Psoas muscle (tissue), 8 donors: ENCODE measurements around the gene PDE8B. TPM values are rescaled to one million over a fixed set of nuclear protein-coding genes. Genes with fewer than 3 reads are reported as not detected.

Source experiments
- ATAC-seq, 4 donors: fragments of 200-7000 bp; cut with Tn5 transposase; one replicate each; pipeline ENCODE4 v1.9.1; 2020; ENCODE audit warnings: moderate library complexity in 3 of 4, mild to moderate bottlenecking in 2 of 4
- DNase-seq, 2 donors: peaks; one replicate each; pipeline ENCODE4 v3.0.0-alpha.2; 2020
- H3K27ac ChIP-seq: fragments of 200-600 bp; one replicate; pipeline ENCODE4 v1.8.0; 2022
- H3K27me3 ChIP-seq, 3 donors: fragments of 200-600 bp in 1 of 3; one replicate each; pipeline versions ENCODE4 v1.6.1 to v1.8.0; 2013 to 2022; ENCODE audit warnings: low read length in 2 of 3, mild to moderate bottlenecking in 2 of 3, moderate library complexity in 1 of 3; ENCODE audit not compliant: insufficient read depth in 3 of 3
- H3K36me3 ChIP-seq, 2 donors: fragments of 200-600 bp in 1 of 2; one replicate each; pipeline versions ENCODE4 v1.6.1 to v1.8.0; 2013 to 2022; ENCODE audit warnings: low read depth in 1 of 2, mild to moderate bottlenecking in 1 of 2, moderate library complexity in 1 of 2; ENCODE audit not compliant: insufficient read depth in 1 of 2
- H3K4me1 ChIP-seq: fragments of 200-600 bp; one replicate; pipeline ENCODE4 v1.8.0; 2022
- H3K4me3 ChIP-seq: fragments of 200-600 bp; one replicate; pipeline ENCODE4 v1.8.0; 2022; ENCODE audit warnings: mild to moderate bottlenecking
- H3K9me3 ChIP-seq: fragments of 200-600 bp; one replicate; pipeline ENCODE4 v1.8.0; 2022
- CTCF ChIP-seq: fragments of 200-600 bp; IDR thresholded peaks from one replicate; pipeline ENCODE4 v1.8.0; 2022; ENCODE audit warnings: antibody characterized with exemption
- WGBS, 3 donors: extraction: QIAGEN DNeasy Blood & Tissue Kit; methylation state at CpG; one replicate each; pipeline versions ENCODE4 v1.1.6 to v1.1.7; 2013; 5-methylcytosine and 5-hydroxymethylcytosine counted together
- intact Hi-C, 2 donors: fragments of 100-400 bp; cut with DNase I; formaldehyde crosslinking; loops; one replicate each; pipeline versions ENCODE4 v1.11.0 to v1.14.2; 2022
- polyA plus RNA-seq, 3 donors: library from polyadenylated mRNA; stranded (reverse); fragments of 200-250 nt; gene quantifications; one replicate each; pipeline ENCODE4 v1.2.3, GENCODE V29; 2013
- total RNA-seq, 4 donors: library from RNA; stranded (reverse); fragmentation: NEBNext Ultra II Directional in 2 of 4; extraction: Animal tissue kit (Norgen Biotek cat#: 25700) in 2 of 4; gene quantifications; one replicate each; pipeline versions ENCODE4 v1.2.1 to v1.2.4, GENCODE V29; 2021 to 2023
- donor health status: healthy with polysubstance abuse.
- donor health status: DM: no; HTN: no; CAD: no; lungs with moderate emphysema.
- donor health status: Bipolar disorder and iron deficiency.
- donor health status: healthy.
- donor health status: DM: yes; HTN: yes; CAD: no.
- donor health status: DM: no; HTN: no; CAD: no.
- donor health status: DM: no; HTN: no; CAD: no.
- donor health status: DM: yes; HTN: yes; CAD: no.

The PDE8B gene
- total and polyA plus RNA-seq, 7 donors, result 0.12 to 2.9 (median 0.46) TPM

DNA sequence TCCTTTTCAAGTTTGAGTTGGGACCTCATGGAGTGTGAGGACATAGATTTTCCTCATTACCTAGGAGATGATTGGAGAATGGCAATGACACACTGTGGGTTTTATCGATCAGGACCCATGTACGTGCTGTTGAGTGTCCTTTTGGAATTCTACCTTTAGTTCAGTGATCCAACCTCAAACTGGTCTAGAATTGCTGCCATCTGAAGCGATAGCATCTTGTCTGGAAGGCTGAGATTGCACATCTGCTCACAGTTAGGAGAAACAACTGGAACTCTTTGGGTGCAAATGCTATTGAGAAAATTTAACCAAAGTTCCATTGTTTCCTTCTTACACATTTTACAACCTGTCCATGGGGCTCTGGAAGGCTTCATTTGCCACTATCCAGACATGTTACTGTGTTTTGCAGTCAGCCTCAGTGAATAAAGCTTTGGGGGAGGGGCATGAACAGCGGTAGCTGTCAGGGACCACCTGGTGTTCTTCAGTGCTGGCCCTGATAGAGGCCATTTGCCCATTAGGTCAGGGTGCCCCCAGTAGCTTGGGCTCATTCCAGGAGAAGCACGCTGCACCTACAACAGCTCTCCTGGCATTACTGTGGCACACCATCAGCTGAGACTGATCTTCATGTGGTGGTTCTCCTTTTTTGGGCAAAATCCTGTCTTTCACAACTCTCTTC is 123.1 kb downstream of the PDE8B start:
- intact Hi-C loops, result no loop called here
- H3K4me3 ChIP-seq, result no peak overlapping the region
- no peak for DNase-seq
- no peaks in the 10 kb centered on the region for H3K9me3 ChIP-seq
- H3K27me3 ChIP-seq, result no peaks in the 10 kb centered on the region
- TF ChIP-seq CTCF, result no peak
- H3K36me3 ChIP-seq, result no peaks in the 10 kb centered on the region
- WGBS, 3 donors, result 74 to 76% (median 76%) methylated on average over 5 of the region's 5 CpGs
- H3K4me1 ChIP-seq, result no peaks in the 10 kb centered on the region
- H3K27ac ChIP-seq, result no peak overlapping the region
- ATAC-seq, result no peak

DNA sequence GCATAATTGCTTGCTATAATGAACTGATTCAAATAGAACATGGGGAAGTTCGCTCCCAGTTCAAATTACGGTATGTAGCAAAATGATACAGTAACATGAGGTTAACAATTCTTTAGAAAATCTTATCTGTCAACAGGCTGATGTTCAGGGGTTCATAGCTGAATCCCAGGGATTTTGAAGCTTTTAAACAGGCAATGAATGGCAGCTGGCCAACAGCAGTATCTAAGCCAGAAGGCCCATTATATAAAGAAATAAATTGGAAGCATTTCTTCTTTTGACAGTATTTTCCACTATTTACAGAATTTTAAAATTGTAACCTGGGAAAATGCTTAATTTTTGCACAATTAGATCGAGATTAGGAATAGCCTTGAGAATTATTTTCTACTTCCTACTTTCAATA is 126.8 kb downstream of the PDE8B start:
- H3K36me3 ChIP-seq, result no peaks in the 10 kb centered on the region
- no peak for TF ChIP-seq CTCF
- H3K27me3 ChIP-seq, result no peaks in the 10 kb centered on the region
- DNase-seq (no peak), ATAC-seq (no peak)
- H3K9me3 ChIP-seq, result no peaks in the 10 kb centered on the region
- H3K27ac ChIP-seq, result no peak overlapping the region
- no peak overlapping the region for H3K4me3 ChIP-seq
- 67 to 72% (median 71%) methylated on average over 3 of the region's 3 CpGs for WGBS, 3 donors
- H3K4me1 ChIP-seq, result no peaks in the 10 kb centered on the region
- intact Hi-C loops, result no loop called here

DNA sequence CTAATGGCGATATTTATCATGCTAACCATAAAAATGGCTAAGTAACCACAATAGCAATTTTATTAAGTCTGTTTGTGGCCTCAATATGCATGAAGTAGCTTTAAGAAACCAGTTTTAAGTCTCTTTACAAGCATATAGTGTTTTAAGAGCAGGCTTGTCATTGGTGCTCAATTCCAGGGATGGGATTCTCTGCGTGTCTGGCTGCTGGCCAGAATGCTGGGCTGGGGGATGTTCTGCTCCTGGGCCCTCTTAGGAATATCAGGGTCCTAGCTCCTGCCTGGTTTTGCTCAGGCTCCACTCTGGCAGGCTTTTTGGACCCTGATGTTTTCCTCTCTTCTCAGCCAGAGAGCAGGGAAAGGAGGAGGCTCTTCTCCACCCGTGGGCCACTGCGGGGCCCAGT is 127.2 kb downstream of the PDE8B start:
- ATAC-seq (no peak), DNase-seq (no peak)
- H3K27ac ChIP-seq, result no peak overlapping the region
- no peak overlapping the region for H3K4me3 ChIP-seq
- H3K36me3 ChIP-seq, result no peaks in the 10 kb centered on the region
- 28 to 31% (median 29%) methylated on average over 4 of the region's 4 CpGs for WGBS, 3 donors
- no peaks in the 10 kb centered on the region for H3K9me3 ChIP-seq
- no peaks in the 10 kb centered on the region for H3K27me3 ChIP-seq
- no peak for TF ChIP-seq CTCF
- intact Hi-C loops, result no loop called here
- H3K4me1 ChIP-seq, result no peaks in the 10 kb centered on the region

- intact Hi-C loops, result no loop called here
- no peak for ATAC-seq
- 91 to 99% (median 91%) methylated on average over 4 of the region's 4 CpGs for WGBS, 3 donors
Observed at GRCh38 chr5:77339337-77339890, 128.9 kb downstream of the PDE8B start.

More at GRCh38 chr5:77339337-77339890, 128.9 kb downstream of the PDE8B start:
- Histone ChIP-seq H3K27ac (no peak overlapping the region), H3K4me1 (no peaks in the 10 kb centered on the region), H3K36me3 (no peaks in the 10 kb centered on the region), H3K27me3 (no peaks in the 10 kb centered on the region), H3K9me3 (no peaks in the 10 kb centered on the region), H3K4me3 (no peak overlapping the region)
- no peak for DNase-seq
- TF ChIP-seq CTCF, result no peak
